ENCODE results near the gene MBLAC2. TPM values are rescaled to one million over a fixed set of nuclear protein-coding genes. Genes with fewer than 3 reads are reported as not detected.
A peak's percentile ranks its signal among the peaks of the same experiment; 100 is the strongest.

MBLAC2 gene
- total RNA-seq, 2 donors from 2014 or later = 3.9 to 12.9 TPM

DNA sequence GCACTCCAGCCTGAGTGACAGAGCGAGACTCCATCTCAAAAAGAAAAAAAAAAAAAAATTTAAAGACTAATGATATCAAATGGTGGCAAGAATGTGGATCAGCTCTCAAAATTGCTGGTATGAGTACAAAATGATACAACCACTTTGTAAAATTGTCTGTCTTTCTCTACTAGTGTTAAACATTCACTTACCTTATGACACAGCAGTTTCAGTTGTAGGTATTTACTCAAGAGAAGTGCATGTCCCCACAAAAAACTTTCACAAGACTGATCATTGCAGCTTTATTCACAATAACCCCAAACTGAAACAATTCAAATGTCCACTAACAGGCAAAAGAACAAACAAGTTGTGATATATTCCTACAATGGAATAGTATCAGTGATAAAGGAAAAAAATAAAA is 50.3 kb downstream of the MBLAC2 start:
- TF ChIP-seq POLR2A (IDR thresholded peaks at IDR 0.05) (no peak), POLR2AphosphoS5 (IDR thresholded peaks at IDR 0.05) (no peak)
- TF ChIP-seq, protein P1, sequence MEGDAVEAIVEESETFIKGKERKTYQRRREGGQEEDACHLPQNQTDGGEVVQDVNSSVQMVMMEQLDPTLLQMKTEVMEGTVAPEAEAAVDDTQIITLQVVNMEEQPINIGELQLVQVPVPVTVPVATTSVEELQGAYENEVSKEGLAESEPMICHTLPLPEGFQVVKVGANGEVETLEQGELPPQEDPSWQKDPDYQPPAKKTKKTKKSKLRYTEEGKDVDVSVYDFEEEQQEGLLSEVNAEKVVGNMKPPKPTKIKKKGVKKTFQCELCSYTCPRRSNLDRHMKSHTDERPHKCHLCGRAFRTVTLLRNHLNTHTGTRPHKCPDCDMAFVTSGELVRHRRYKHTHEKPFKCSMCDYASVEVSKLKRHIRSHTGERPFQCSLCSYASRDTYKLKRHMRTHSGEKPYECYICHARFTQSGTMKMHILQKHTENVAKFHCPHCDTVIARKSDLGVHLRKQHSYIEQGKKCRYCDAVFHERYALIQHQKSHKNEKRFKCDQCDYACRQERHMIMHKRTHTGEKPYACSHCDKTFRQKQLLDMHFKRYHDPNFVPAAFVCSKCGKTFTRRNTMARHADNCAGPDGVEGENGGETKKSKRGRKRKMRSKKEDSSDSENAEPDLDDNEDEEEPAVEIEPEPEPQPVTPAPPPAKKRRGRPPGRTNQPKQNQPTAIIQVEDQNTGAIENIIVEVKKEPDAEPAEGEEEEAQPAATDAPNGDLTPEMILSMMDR (IDR thresholded peaks at IDR 0.05) = no peak
- no peaks in the 10 kb centered on the region for H3K36me3 ChIP-seq
- H3K9me3 ChIP-seq = no peaks in the 10 kb centered on the region
- DNase-seq (ENCODE audit: low spot score) = no peak
- 100% methylated on average over 1 of the region's 1 CpG for WGBS
- intact Hi-C loops (cut with DNase I) = no loop called here
- H3K27ac ChIP-seq = no peak overlapping the region
- no peak overlapping the region for H3K4me3 ChIP-seq
- no peaks in the 10 kb centered on the region for H3K27me3 ChIP-seq (replicated peaks; ENCODE audit: insufficient read depth)
- no peaks in the 10 kb centered on the region for H3K4me1 ChIP-seq (replicated peaks)

GRCh38 chr5:90421136-90421535 is 53.4 kb downstream of the MBLAC2 start:
- WGBS = 39% methylated on average over 4 of the region's 4 CpGs
- H3K9me3 ChIP-seq = no peaks in the 10 kb centered on the region
- H3K27ac ChIP-seq = no peak overlapping the region
- no peak overlapping the region for H3K4me3 ChIP-seq
- intact Hi-C loops (cut with DNase I) = no loop called here
- H3K4me1 ChIP-seq (replicated peaks) = no peaks in the 10 kb centered on the region
- TF ChIP-seq POLR2AphosphoS5 (IDR thresholded peaks at IDR 0.05) (no peak), POLR2A (IDR thresholded peaks at IDR 0.05) (no peak)
- TF ChIP-seq, protein P1 (IDR thresholded peaks at IDR 0.05) = no peak
- H3K27me3 ChIP-seq (replicated peaks; ENCODE audit: insufficient read depth) = no peaks in the 10 kb centered on the region
- no peak for DNase-seq (ENCODE audit: low spot score)
- no peaks in the 10 kb centered on the region for H3K36me3 ChIP-seq

DNA sequence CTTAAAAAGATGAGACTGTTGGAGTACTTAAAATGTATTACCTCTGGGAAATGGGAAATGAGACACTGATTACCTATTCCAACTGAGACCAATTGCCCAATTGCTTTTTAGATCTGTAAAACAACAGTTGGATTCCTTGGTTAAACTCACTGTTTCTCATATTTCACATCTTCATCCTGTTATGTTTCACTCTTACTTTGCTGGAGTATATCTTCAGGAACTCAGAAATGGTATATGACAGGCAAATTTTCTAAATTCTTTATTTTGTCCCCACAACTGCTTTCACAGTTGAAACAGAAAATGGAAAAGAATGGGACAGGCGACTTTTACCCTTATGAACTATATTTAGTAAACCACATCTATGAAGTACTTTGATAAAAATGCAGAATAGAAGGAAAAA is 56.4 kb downstream of the MBLAC2 start:
- H3K36me3 ChIP-seq = no peaks in the 10 kb centered on the region
- no peaks in the 10 kb centered on the region for H3K4me1 ChIP-seq (replicated peaks)
- TF ChIP-seq POLR2AphosphoS5 (IDR thresholded peaks at IDR 0.05) = no peak
- TF ChIP-seq, protein P1 (IDR thresholded peaks at IDR 0.05) = no peak
- no peak for TF ChIP-seq POLR2A (IDR thresholded peaks at IDR 0.05)
- intact Hi-C loops (cut with DNase I) = loop anchor here (10.0 kb wide), 1 partner anchor 107 kb away; the partner anchor contains the start of gene LYSMD3
- H3K4me3 ChIP-seq = no peak overlapping the region
- no peak for DNase-seq (ENCODE audit: low spot score)
- H3K27me3 ChIP-seq (replicated peaks; ENCODE audit: insufficient read depth) = no peaks in the 10 kb centered on the region
- H3K9me3 ChIP-seq = no peaks in the 10 kb centered on the region
- H3K27ac ChIP-seq = no peak overlapping the region
- 89% methylated on average over 1 of the region's 1 CpG for WGBS

DNA sequence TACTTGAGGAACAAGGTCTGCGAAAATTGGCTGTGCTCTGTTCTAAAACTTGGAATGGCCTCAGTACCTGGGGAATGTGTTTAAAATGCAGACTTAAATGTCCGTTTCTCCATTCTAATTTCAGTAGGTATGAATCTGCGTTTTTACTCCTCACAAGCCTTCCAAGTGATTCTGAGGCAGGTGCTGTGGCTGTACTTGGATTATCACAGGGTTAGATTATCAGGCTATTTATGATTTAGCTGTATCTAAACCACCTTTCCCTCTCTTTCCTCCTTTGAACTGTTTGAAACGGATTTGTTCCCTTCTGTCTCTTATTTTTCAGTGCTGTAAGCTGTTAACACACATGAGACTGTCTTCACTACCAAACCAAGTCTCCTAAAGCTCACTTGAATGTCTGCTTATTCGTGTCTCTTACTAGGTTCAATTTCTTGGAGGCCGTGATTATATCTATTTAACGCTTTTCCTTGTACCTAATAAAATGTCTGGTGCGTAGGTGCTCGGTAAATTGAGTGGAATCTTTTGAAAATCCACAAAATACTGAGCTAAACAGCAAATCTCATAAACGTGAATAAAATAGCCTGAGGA is 64.3 kb downstream of the MBLAC2 start:
- no peak for DNase-seq (ENCODE audit: low spot score)
- peak overlapping the region; percentile 62 to 91 for H3K4me3 ChIP-seq
- WGBS = under 1% methylated on average over 10 of the region's 10 CpGs
- intact Hi-C loops (cut with DNase I) = loop anchor here (10.0 kb wide), 1 partner anchor 115 kb away; the partner anchor contains the start of gene LYSMD3
- no peaks in the 10 kb centered on the region for H3K4me1 ChIP-seq (replicated peaks)
- peak overlapping the region; percentile 91 to 98 for H3K27ac ChIP-seq
- no peaks in the 10 kb centered on the region for H3K27me3 ChIP-seq (replicated peaks; ENCODE audit: insufficient read depth)
- H3K9me3 ChIP-seq = no peaks in the 10 kb centered on the region
- TF ChIP-seq POLR2AphosphoS5 (IDR thresholded peaks at IDR 0.05) (no peak), POLR2A (IDR thresholded peaks at IDR 0.05) (no peak)
- TF ChIP-seq, protein P1 (IDR thresholded peaks at IDR 0.05) = no peak
- no peaks in the 10 kb centered on the region for H3K36me3 ChIP-seq
